ENCODE data around the gene KCND2.

GRCh38 chr7:120792091-120792860, 519.3 kb downstream of the KCND2 start:
- TF ChIP-seq POLR2A (IDR thresholded peaks at IDR 0.05; ENCODE audit: low read length) (no peak), GATA1 (IDR thresholded peaks at IDR 0.05; ENCODE audit: low read depth, low read length) (no peak)

Data from erythroblast (primary cell).